HG03159 (cell line): ENCODE results near the gene HAPLN3.

Source experiments
- ATAC-seq: cut with Tn5 transposase; IDR thresholded peaks from one replicate; pipeline ENCODE4 v1.9.1; 2021; ENCODE audit warnings: mild to moderate bottlenecking, moderate library complexity; ENCODE audit not compliant: unreplicated experiment

HAPLN3 gene

GRCh38 chr15:88832820-88833730 is 62.3 kb downstream of the HAPLN3 start:
- no peak for ATAC-seq

GRCh38 chr15:88830016-88830415 is 65.3 kb downstream of the HAPLN3 start:
- no peak for ATAC-seq

- no peak for ATAC-seq
Observed at GRCh38 chr15:88828791-88829190, 66.6 kb downstream of the HAPLN3 start.
